SH-SY5Y (cell line): Measurements from ENCODE around the gene ASPRV1.

Source experiments
- GATA2 ChIP-seq: IDR thresholded peaks from 2 replicates; pipeline ENCODE4 v1.6.1; 2011; ENCODE audit warnings: mild to moderate bottlenecking, low read depth, low read length
- GATA3 ChIP-seq: IDR thresholded peaks from 2 replicates; pipeline ENCODE4 v1.6.1; 2011; ENCODE audit warnings: low read depth, mild to moderate bottlenecking, low read length, moderate library complexity

ASPRV1 gene

GRCh38 chr2:69994166-69994565 lies 32.7 kb upstream of the ASPRV1 start:
- TF ChIP-seq GATA2 (no peak), GATA3 (no peak)

- TF ChIP-seq GATA3: no peak
- TF ChIP-seq GATA2: no peak
Observed at GRCh38 chr2:69993708-69994107, 32.3 kb upstream of the ASPRV1 start.

- no peak for TF ChIP-seq GATA3
- no peak for TF ChIP-seq GATA2
Observed at GRCh38 chr2:69993048-69993565, 31.7 kb upstream of the ASPRV1 start.

- TF ChIP-seq GATA3: no peak
- no peak for TF ChIP-seq GATA2
Observed at GRCh38 chr2:69992310-69993047, 31.0 kb upstream of the ASPRV1 start.

GRCh38 chr2:69989441-69990105 lies 28.1 kb upstream of the ASPRV1 start:
- TF ChIP-seq GATA2 (no peak), GATA3 (no peak)

GRCh38 chr2:69989009-69989408 lies 27.6 kb upstream of the ASPRV1 start:
- no peak for TF ChIP-seq GATA2
- TF ChIP-seq GATA3: no peak

- no peak for TF ChIP-seq GATA2
- no peak for TF ChIP-seq GATA3
Observed at GRCh38 chr2:69988086-69988635, 26.7 kb upstream of the ASPRV1 start.

- TF ChIP-seq GATA2: no peak
- no peak for TF ChIP-seq GATA3
Observed at GRCh38 chr2:69986691-69987090, 25.3 kb upstream of the ASPRV1 start.

- TF ChIP-seq GATA2 (no peak), GATA3 (no peak)
Observed at GRCh38 chr2:69985688-69986087, 24.3 kb upstream of the ASPRV1 start.

GRCh38 chr2:69985216-69985615 lies 23.8 kb upstream of the ASPRV1 start:
- TF ChIP-seq GATA3 (no peak), GATA2 (no peak)

- TF ChIP-seq GATA2: no peak
- no peak for TF ChIP-seq GATA3
Observed at GRCh38 chr2:69983392-69983966, 22.0 kb upstream of the ASPRV1 start.

GRCh38 chr2:69979902-69980807 lies 18.7 kb upstream of the ASPRV1 start:
- TF ChIP-seq GATA2: no peak
- no peak for TF ChIP-seq GATA3

- TF ChIP-seq GATA3: no peak
Observed at GRCh38 chr2:69977906-69978482, 16.6 kb upstream of the ASPRV1 start.
